AG09309 (cell line): ENCODE data around the gene GATC.

Source experiments
- DNase-seq: peaks from one replicate; pipeline ENCODE4 v3.0.0-alpha.2; 2010; ENCODE audit warnings: low read depth
- H3K4me3 ChIP-seq: 2 replicates; pipeline ENCODE4 v1.5.1; 2011; ENCODE audit warnings: mild to moderate bottlenecking, low read depth, low read length, moderate library complexity; ENCODE audit not compliant: control insufficient read depth
- TF ChIP-seq, protein P1 (sequence below): IDR thresholded peaks from 2 replicates; pipeline ENCODE4 v1.5.1; 2011; ENCODE audit warnings: mild to moderate bottlenecking, low read depth, low read length, inconsistent platforms; ENCODE audit not compliant: insufficient read depth, control insufficient read depth; ENCODE audit errors: missing control alignments

The GATC gene

DNA sequence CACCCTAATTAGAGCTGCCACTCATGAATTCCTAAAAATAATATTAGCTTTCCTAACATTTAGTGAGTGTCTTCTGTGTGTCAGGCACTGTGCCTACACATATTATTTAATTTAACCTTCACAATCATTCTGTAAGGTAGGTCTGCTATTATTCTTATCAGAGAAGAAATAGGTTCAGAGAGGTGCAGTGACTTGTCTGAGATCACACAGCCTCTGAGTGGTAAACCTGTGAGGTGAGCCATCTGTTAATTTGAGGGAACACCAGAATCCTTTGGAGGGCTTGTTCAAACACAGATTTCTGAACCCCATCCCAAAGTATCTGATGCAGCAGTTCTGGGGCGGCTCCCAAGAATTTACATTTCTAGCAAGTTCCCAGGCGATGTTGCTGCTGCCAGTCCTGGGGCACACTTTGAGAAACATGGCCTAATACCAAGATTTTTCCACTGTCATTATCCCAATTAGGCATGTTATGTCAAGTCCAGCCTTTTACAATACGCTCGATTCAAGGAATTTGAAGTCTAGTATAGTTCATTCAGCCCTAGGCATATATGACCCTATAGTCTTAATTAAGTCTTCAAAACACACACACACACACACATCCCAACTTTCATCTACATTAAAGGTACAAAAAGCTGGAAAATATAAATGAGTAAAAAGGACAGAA lies 28.2 kb upstream of the GATC start:
- H3K4me3 ChIP-seq = no peak overlapping the region
- TF ChIP-seq, protein P1, sequence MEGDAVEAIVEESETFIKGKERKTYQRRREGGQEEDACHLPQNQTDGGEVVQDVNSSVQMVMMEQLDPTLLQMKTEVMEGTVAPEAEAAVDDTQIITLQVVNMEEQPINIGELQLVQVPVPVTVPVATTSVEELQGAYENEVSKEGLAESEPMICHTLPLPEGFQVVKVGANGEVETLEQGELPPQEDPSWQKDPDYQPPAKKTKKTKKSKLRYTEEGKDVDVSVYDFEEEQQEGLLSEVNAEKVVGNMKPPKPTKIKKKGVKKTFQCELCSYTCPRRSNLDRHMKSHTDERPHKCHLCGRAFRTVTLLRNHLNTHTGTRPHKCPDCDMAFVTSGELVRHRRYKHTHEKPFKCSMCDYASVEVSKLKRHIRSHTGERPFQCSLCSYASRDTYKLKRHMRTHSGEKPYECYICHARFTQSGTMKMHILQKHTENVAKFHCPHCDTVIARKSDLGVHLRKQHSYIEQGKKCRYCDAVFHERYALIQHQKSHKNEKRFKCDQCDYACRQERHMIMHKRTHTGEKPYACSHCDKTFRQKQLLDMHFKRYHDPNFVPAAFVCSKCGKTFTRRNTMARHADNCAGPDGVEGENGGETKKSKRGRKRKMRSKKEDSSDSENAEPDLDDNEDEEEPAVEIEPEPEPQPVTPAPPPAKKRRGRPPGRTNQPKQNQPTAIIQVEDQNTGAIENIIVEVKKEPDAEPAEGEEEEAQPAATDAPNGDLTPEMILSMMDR = no peak
- no peak for DNase-seq

DNA sequence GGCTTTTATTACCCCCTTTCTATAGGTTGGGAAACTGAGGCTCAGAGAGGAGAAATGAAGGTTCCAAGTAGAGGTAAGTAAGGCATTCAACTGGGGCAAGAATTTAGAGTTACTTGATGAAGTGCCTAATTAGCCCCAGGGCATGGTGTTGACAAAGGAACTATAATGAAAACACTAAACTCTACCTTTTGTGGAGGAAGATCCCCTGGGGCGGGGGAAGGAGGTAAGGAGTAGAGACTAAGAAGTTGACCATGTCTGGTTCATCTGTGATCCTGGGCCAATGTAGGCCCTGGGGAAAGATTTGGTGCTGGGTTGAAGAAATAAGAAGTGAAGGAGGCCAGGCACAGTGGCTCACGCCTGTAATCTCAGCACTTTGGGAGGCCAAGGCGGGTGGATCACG lies 24.5 kb upstream of the GATC start:
- no peak overlapping the region for H3K4me3 ChIP-seq
- TF ChIP-seq, protein P1 = no peak
- DNase-seq = no peak

DNA sequence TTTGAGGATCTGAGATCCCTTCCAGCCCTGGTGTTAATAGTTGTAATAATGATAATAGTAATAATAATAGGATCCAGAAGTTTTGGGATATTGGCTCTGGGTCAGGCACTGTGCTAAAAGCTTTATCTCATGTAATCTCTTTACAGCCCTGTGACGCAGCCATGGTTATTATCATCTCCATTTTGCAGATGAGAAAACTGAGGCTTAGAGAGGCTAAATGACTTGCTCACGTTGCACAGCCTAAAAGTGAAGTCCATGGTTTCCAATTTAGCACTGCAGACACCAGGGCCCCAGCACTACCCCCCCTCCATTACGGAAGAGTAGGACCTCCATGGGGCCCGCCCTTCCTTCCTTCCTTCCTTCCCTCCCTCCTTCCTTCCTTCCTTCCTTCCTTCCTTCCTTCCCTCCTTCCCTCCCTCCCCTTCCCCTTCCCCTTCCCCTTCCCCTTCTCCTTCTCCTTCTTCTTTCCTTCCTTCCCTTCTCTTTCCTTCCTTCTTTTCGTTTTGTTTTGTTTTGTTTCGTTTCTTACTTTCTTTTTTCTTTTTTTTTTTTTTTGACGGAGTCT lies 23.3 kb upstream of the GATC start:
- H3K4me3 ChIP-seq = no peak overlapping the region
- no peak for DNase-seq
- TF ChIP-seq, protein P1 = no peak

DNA sequence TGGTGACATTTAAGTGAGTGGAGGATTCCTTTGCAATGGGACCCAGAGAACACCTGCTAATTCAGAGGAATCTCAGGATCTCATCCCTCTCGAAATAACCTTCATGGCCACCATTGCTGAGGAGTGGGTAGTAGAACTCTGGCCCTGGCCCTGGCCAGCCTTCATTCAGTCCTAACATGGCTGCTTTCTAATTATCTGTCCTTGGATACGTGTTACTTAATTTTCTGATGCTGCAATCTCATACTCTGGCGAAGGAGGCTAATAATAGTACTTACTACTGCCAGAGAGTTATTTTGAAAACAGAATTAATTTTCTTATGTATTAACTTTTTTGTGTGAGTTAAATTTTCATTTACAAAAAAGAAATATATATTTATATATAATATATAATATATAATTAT lies 20.4 kb upstream of the GATC start:
- DNase-seq = no peak

DNA sequence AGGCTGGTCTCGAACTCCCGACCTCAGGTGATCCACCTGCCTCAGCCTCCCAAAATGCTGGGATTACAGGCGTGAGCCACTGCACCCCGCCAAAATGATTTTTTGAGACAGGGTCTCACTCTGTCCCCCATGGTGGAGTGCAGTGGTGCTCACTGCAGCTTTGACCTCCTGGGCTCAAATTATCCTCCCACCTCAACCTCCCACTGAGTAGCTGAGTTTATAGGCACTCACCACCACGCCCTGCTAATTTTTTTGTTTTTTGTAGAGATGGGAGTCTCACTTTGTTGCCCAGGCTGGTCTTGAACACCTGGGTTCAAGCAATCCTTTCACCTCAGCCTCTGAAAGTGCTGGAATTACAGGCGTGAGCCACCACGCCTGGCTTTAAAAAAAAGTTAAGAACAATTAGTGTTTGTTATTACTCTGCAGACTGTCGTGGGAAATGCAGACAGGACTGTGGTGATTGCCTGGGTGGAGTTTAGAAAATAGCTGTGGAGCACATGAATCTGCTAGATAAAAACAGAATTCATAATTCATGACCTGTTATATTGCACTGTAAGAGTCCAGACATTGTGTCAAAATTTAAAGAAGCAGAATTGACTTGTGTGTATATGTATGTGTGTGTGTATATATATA lies 17.5 kb upstream of the GATC start:
- DNase-seq = no peak
- TF ChIP-seq, protein P1 = no peak
- no peak overlapping the region for H3K4me3 ChIP-seq

More for the DNA sequence above, 20.4 kb upstream of the GATC start:
- no peak overlapping the region for H3K4me3 ChIP-seq
- TF ChIP-seq, protein P1 = no peak

DNA sequence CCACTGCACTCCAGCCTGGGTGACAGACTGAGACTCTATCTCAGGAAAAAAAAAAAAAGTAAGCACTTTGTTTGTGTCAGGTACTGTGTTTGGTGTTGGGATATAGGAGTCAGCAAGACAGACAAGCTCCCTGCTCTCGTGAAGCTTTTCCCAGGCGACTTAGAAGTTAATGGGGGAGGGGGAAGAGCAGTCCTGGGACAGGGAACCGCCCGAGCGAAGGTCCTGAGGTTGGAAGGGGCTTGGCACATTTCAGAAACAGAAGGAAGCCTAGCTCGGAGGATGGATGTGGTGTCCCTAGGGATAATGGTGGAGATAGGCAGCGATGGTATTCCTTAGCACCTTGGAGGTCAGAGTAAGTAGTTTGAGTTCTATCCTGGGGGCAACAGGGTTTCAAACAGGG lies 16.9 kb upstream of the GATC start:
- H3K4me3 ChIP-seq = no peak overlapping the region
- no peak for DNase-seq
- TF ChIP-seq, protein P1 = no peak
